PC-9 (cell line): Measurements from ENCODE around the gene CNTNAP5.

Experiments
- CTCF ChIP-seq: fragments of 200-600 bp; sonication (generic); conservative IDR thresholded peaks from 2 replicates; pipeline ENCODE4 v1.6.1; 2017; ENCODE audit warnings: mixed run types, antibody characterized with exemption, mild to moderate bottlenecking, moderate library complexity
- EZH2 ChIP-seq: fragments of 200-600 bp; sonication (generic); IDR thresholded peaks from 2 replicates; pipeline ENCODE4 v1.8.0; 2017; ENCODE audit warnings: antibody characterized with exemption, low read depth

- TF ChIP-seq CTCF (no peak), EZH2 (no peak)
These were observed 455.9 kb downstream of the CNTNAP5 start for GRCh38 chr2:124480958-124481357.
